Mammary epithelial cell (primary cell): Measurements from ENCODE around the gene ABHD6.

Experiments
- EZH2 ChIP-seq: IDR thresholded peaks from 2 replicates; pipeline ENCODE4 v1.6.1; 2012; ENCODE audit warnings: low read length, inconsistent platforms, borderline replicate concordance
- TF ChIP-seq, protein P1 (sequence below), 2 donors: IDR thresholded peaks in 1 of 2; conservative IDR thresholded peaks in 1 of 2; 2 replicates each; pipeline ENCODE4 v1.5.1; 2011 to 2012; ENCODE audit warnings: inconsistent platforms in 2 of 2, low read length in 2 of 2, mild to moderate bottlenecking in 2 of 2, control low read depth in 1 of 2, low read depth in 1 of 2; ENCODE audit not compliant: insufficient read depth in 1 of 2; ENCODE audit errors: extremely low read depth in 1 of 2

DNA sequence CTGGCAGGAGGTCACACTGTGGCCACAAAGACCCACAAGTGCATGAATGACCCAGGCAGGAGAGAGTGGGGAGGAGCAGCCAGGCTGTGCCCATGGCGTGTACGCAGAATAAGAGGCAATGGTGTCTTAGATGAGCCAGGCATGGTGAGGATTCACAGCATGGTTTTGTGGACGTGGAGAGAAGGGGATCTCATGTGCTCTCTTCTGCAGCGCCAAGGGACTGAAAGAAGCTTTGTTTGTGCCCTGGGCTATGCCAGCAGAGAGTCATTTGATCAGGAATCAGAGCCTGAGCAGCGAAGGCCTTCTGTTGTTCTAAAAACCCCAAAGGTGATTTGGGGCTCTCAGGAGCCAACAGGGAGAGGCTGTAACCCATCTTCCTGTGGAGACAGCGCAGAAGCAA lies 49.8 kb downstream of the ABHD6 start:
- TF ChIP-seq, protein P1, sequence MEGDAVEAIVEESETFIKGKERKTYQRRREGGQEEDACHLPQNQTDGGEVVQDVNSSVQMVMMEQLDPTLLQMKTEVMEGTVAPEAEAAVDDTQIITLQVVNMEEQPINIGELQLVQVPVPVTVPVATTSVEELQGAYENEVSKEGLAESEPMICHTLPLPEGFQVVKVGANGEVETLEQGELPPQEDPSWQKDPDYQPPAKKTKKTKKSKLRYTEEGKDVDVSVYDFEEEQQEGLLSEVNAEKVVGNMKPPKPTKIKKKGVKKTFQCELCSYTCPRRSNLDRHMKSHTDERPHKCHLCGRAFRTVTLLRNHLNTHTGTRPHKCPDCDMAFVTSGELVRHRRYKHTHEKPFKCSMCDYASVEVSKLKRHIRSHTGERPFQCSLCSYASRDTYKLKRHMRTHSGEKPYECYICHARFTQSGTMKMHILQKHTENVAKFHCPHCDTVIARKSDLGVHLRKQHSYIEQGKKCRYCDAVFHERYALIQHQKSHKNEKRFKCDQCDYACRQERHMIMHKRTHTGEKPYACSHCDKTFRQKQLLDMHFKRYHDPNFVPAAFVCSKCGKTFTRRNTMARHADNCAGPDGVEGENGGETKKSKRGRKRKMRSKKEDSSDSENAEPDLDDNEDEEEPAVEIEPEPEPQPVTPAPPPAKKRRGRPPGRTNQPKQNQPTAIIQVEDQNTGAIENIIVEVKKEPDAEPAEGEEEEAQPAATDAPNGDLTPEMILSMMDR (conservative IDR thresholded peaks at IDR 0.05 in 1 of 2, IDR thresholded peaks at IDR 0.05 in 1 of 2; ENCODE audit: extremely low read depth in 1 of 2, insufficient read depth in 1 of 2, low read depth in 1 of 2, low read length in 2 of 2): no peak
- no peak for TF ChIP-seq EZH2
